Measurements from ENCODE around the gene MEGF9. TPM values are rescaled to one million over a fixed set of nuclear protein-coding genes. Genes with fewer than 3 reads are reported as not detected.

MEGF9 gene
- total and polyA plus RNA-seq, 2 donors (not counting 1 experiment from before 2014, with no cell fraction given): 3.5 to 11.3 TPM

GRCh38 chr9:120724757-120725400, 10.6 kb upstream of the MEGF9 start:
- Histone ChIP-seq H3K9me3 (ENCODE audit: control extremely low read depth in 1 of 3, control insufficient read depth in 2 of 3, insufficient read depth in 1 of 3, low read length in 2 of 3) (no peaks in the 10 kb centered on the region), H3K27ac (ENCODE audit: low read length in 2 of 2) (no peak overlapping the region), H3K4me1 (ENCODE audit: control insufficient read depth in 2 of 2, insufficient read depth in 2 of 2, low read length in 2 of 2) (no peaks in the 10 kb centered on the region), H3K4me2 (replicated peaks; ENCODE audit: low read depth, low read length, poor library complexity, severe bottlenecking) (no peak overlapping the region), H3K27me3 (replicated peaks in 1 of 4; ENCODE audit: control extremely low read depth in 1 of 4, control insufficient read depth in 3 of 4, insufficient read depth in 4 of 4, low read length in 3 of 4) (no peaks in the 10 kb centered on the region), H3K36me3 (replicated peaks in 1 of 2; ENCODE audit: control extremely low read depth in 1 of 2, control insufficient read depth in 1 of 2, extremely low read depth in 1 of 2, insufficient read depth in 2 of 2, low read length in 1 of 2) (no peaks in the 10 kb centered on the region), H4K20me1 (ENCODE audit: control insufficient read depth, insufficient read depth, low read length, poor library complexity, severe bottlenecking) (no peaks in the 10 kb centered on the region), H3K9ac (ENCODE audit: low read length) (no peak overlapping the region), H2AFZ (ENCODE audit: insufficient read depth, low read depth, low read length, poor library complexity, severe bottlenecking) (no peak overlapping the region), H3K4me3 (ENCODE audit: control extremely low read depth in 1 of 5, extremely low read depth in 1 of 5, insufficient read depth in 1 of 5, low read depth in 2 of 5, low read length in 4 of 5) (no peak overlapping the region), H3K79me2 (ENCODE audit: control insufficient read depth, insufficient read depth, low read length) (no peaks in the 10 kb centered on the region)
- Mint-ChIP-seq H3K4me1 (no peaks in the 10 kb centered on the region), H3K4me3 (no peak overlapping the region), H3K27me3 (no peaks in the 10 kb centered on the region), H3K9me3 (ENCODE audit: insufficient read depth) (no peaks in the 10 kb centered on the region), H3K27ac (no peak overlapping the region)
- DNase-seq (no peak), ATAC-seq (ENCODE audit: low read depth) (no peak)
- TF ChIP-seq EZH2 (IDR thresholded peaks at IDR 0.05; ENCODE audit: borderline replicate concordance, insufficient read depth, low read depth, low read length, poor library complexity, severe bottlenecking) (no peak), CTCF (IDR thresholded peaks at IDR 0.05) (no peak)
- ChIA-PET POLR2A (no interaction called here), CTCF (no interaction called here)
- WGBS (ENCODE audit: insufficient coverage): 67% methylated on average over 1 of the region's 1 CpG
- intact Hi-C loops (cut with micrococcal nuclease): no loop called here

DNA sequence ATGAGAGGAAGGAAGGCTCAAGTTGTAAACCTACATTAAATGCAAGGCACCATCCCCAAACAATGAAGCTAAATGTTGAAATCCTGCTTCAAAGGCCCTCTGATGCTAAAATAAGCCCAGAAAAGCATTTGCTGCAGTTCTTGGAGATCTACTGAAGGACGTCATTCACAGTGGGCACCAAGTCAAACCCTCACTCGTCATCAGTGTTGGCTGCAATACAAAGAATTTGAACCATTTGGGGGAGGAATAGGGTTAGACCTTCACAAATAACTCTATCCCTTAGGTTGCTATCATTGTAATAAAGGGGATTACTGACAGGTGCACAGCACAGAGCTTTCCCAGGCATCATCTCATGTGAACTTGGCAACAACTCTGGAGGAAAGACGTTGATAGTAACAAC, 9.3 kb upstream of the MEGF9 start:
- no peak for ATAC-seq (ENCODE audit: low read depth)

More for the DNA sequence above, 9.3 kb upstream of the MEGF9 start:
- H3K9ac ChIP-seq (ENCODE audit: low read length): no peak overlapping the region
- 100% methylated on average over 1 of the region's 3 CpGs for WGBS (ENCODE audit: insufficient coverage)
- no peak overlapping the region for H2AFZ ChIP-seq (ENCODE audit: insufficient read depth, low read depth, low read length, poor library complexity, severe bottlenecking)
- H3K4me1 ChIP-seq (ENCODE audit: control insufficient read depth in 2 of 2, insufficient read depth in 2 of 2, low read length in 2 of 2): no peaks in the 10 kb centered on the region
- ChIA-PET POLR2A (no interaction called here), CTCF (no interaction called here)
- H3K4me2 ChIP-seq (replicated peaks; ENCODE audit: low read depth, low read length, poor library complexity, severe bottlenecking): no peak overlapping the region
- Mint-ChIP-seq H3K4me3 (no peak overlapping the region), H3K27me3 (no peaks in the 10 kb centered on the region), H3K4me1 (no peaks in the 10 kb centered on the region), H3K9me3 (ENCODE audit: insufficient read depth) (no peaks in the 10 kb centered on the region), H3K27ac (no peak overlapping the region)
- no peak overlapping the region for H3K4me3 ChIP-seq (ENCODE audit: control extremely low read depth in 1 of 5, extremely low read depth in 1 of 5, insufficient read depth in 1 of 5, low read depth in 2 of 5, low read length in 4 of 5)
- H4K20me1 ChIP-seq (ENCODE audit: control insufficient read depth, insufficient read depth, low read length, poor library complexity, severe bottlenecking): no peaks in the 10 kb centered on the region
- H3K27me3 ChIP-seq (replicated peaks in 1 of 4; ENCODE audit: control extremely low read depth in 1 of 4, control insufficient read depth in 3 of 4, insufficient read depth in 4 of 4, low read length in 3 of 4): no peaks in the 10 kb centered on the region
- no peak for DNase-seq
- TF ChIP-seq EZH2 (IDR thresholded peaks at IDR 0.05; ENCODE audit: borderline replicate concordance, insufficient read depth, low read depth, low read length, poor library complexity, severe bottlenecking) (no peak), CTCF (IDR thresholded peaks at IDR 0.05) (no peak)
- H3K27ac ChIP-seq (ENCODE audit: low read length in 2 of 2): no peak overlapping the region
- intact Hi-C loops (cut with micrococcal nuclease): no loop called here
- H3K36me3 ChIP-seq (replicated peaks in 1 of 2; ENCODE audit: control extremely low read depth in 1 of 2, control insufficient read depth in 1 of 2, extremely low read depth in 1 of 2, insufficient read depth in 2 of 2, low read length in 1 of 2): no peaks in the 10 kb centered on the region
- no peaks in the 10 kb centered on the region for H3K79me2 ChIP-seq (ENCODE audit: control insufficient read depth, insufficient read depth, low read length)
- no peaks in the 10 kb centered on the region for H3K9me3 ChIP-seq (ENCODE audit: control extremely low read depth in 1 of 3, control insufficient read depth in 2 of 3, insufficient read depth in 1 of 3, low read length in 2 of 3)
